ENCODE data around the gene PPM1D. TPM values are rescaled to one million over a fixed set of nuclear protein-coding genes. Genes with fewer than 3 reads are reported as not detected.

The PPM1D gene
- total RNA-seq, 1 donor from 2014 or later = 28.7 TPM

DNA sequence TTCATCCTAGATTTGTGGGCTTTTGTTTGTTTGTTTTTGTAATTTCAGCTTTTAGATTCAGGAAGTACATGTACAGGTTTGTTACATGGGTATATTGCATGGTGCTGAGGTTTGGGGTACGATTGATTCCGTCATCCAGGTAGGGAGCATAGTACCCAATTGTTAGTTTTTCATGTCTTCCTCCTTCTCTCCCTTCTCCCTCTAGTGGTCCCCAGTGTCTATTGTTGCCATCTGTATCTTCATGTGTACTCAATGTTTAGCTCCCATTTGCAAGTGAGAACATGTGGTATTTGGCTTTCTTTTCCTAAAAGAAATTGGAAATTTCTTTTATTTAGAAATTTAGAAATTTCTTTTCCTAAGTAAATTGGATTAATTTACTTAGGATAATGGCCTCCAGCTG lies 40.5 kb downstream of the PPM1D start:
- FAIRE-seq = no peak
- Histone ChIP-seq H3K4me2 (ENCODE audit: low read length) (no peak overlapping the region), H3K36me3 (ENCODE audit: insufficient read depth, low read length) (peaks cover 7% of the 10 kb centered on the region), H3K27ac (ENCODE audit: low read depth, low read length) (no peak overlapping the region), H3K9me3 (ENCODE audit: insufficient read depth, low read depth, low read length) (no peaks in the 10 kb centered on the region), H2AFZ (ENCODE audit: low read depth, low read length) (no peak overlapping the region), H3K27me3 (ENCODE audit: insufficient read depth, low read length) (no peaks in the 10 kb centered on the region), H3K4me1 (ENCODE audit: insufficient read depth, low read length) (peaks cover 7% of the 10 kb centered on the region), H3K4me3 (ENCODE audit: insufficient read depth, low read depth, low read length) (no peak overlapping the region), H3K9ac (ENCODE audit: low read length) (no peak overlapping the region), H3K79me2 (ENCODE audit: insufficient read depth, low read length) (peaks cover 30% of the 10 kb centered on the region), H4K20me1 (ENCODE audit: insufficient read depth, low read length) (peaks cover 58% of the 10 kb centered on the region)
- peaks cover 6% of the 10 kb centered on the region for H3K4me1 Mint-ChIP-seq (ENCODE audit: low read depth, unreplicated experiment)
- H3K27ac Mint-ChIP-seq (ENCODE audit: unreplicated experiment) = no peak overlapping the region
- no peaks in the 10 kb centered on the region for H3K27me3 Mint-ChIP-seq (ENCODE audit: low read depth, unreplicated experiment)
- H3K36me3 Mint-ChIP-seq (ENCODE audit: low read depth, unreplicated experiment) = peaks cover 4% of the 10 kb centered on the region
- DNase-seq (ENCODE audit: low read depth) = no peak
- no peak for TF ChIP-seq EZH2 (IDR thresholded peaks at IDR 0.05; ENCODE audit: insufficient read depth, low read length)
- TF ChIP-seq, protein P1, sequence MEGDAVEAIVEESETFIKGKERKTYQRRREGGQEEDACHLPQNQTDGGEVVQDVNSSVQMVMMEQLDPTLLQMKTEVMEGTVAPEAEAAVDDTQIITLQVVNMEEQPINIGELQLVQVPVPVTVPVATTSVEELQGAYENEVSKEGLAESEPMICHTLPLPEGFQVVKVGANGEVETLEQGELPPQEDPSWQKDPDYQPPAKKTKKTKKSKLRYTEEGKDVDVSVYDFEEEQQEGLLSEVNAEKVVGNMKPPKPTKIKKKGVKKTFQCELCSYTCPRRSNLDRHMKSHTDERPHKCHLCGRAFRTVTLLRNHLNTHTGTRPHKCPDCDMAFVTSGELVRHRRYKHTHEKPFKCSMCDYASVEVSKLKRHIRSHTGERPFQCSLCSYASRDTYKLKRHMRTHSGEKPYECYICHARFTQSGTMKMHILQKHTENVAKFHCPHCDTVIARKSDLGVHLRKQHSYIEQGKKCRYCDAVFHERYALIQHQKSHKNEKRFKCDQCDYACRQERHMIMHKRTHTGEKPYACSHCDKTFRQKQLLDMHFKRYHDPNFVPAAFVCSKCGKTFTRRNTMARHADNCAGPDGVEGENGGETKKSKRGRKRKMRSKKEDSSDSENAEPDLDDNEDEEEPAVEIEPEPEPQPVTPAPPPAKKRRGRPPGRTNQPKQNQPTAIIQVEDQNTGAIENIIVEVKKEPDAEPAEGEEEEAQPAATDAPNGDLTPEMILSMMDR (IDR thresholded peaks at IDR 0.05; ENCODE audit: insufficient read depth, low read depth, low read length) = peak; percentile 58
- no peaks in the 10 kb centered on the region for H3K9me3 Mint-ChIP-seq (ENCODE audit: unreplicated experiment)
- no peak overlapping the region for H3K4me3 Mint-ChIP-seq (ENCODE audit: unreplicated experiment)

GRCh38 chr17:60641126-60641525 lies 41.1 kb downstream of the PPM1D start:
- no peak for FAIRE-seq
- Histone ChIP-seq H3K79me2 (ENCODE audit: insufficient read depth, low read length) (peaks cover 36% of the 10 kb centered on the region), H3K4me1 (ENCODE audit: insufficient read depth, low read length) (peaks cover 7% of the 10 kb centered on the region), H3K9me3 (ENCODE audit: insufficient read depth, low read depth, low read length) (no peaks in the 10 kb centered on the region), H3K4me3 (ENCODE audit: insufficient read depth, low read depth, low read length) (no peak overlapping the region), H3K27me3 (ENCODE audit: insufficient read depth, low read length) (no peaks in the 10 kb centered on the region), H4K20me1 (ENCODE audit: insufficient read depth, low read length) (peaks cover 57% of the 10 kb centered on the region), H3K4me2 (ENCODE audit: low read length) (peak overlapping the region; percentile 21), H3K36me3 (ENCODE audit: insufficient read depth, low read length) (peaks cover 4% of the 10 kb centered on the region), H2AFZ (ENCODE audit: low read depth, low read length) (no peak overlapping the region), H3K27ac (ENCODE audit: low read depth, low read length) (peak overlapping the region; percentile 7), H3K9ac (ENCODE audit: low read length) (no peak overlapping the region)
- Mint-ChIP-seq H3K4me3 (ENCODE audit: unreplicated experiment) (no peak overlapping the region), H3K9me3 (ENCODE audit: unreplicated experiment) (no peaks in the 10 kb centered on the region), H3K4me1 (ENCODE audit: low read depth, unreplicated experiment) (peaks cover 6% of the 10 kb centered on the region), H3K27me3 (ENCODE audit: low read depth, unreplicated experiment) (no peaks in the 10 kb centered on the region), H3K36me3 (ENCODE audit: low read depth, unreplicated experiment) (no peaks in the 10 kb centered on the region), H3K27ac (ENCODE audit: unreplicated experiment) (no peak overlapping the region)
- TF ChIP-seq, protein P1 (IDR thresholded peaks at IDR 0.05; ENCODE audit: insufficient read depth, low read depth, low read length) = no peak
- peak; percentile 48 for DNase-seq (ENCODE audit: low read depth)

GRCh38 chr17:60641810-60642220 lies 41.8 kb downstream of the PPM1D start:
- H3K4me1 ChIP-seq (ENCODE audit: insufficient read depth, low read length) = peaks cover 7% of the 10 kb centered on the region

More at GRCh38 chr17:60641810-60642220, 41.8 kb downstream of the PPM1D start:
- Mint-ChIP-seq H3K36me3 (ENCODE audit: low read depth, unreplicated experiment) (no peaks in the 10 kb centered on the region), H3K27me3 (ENCODE audit: low read depth, unreplicated experiment) (no peaks in the 10 kb centered on the region), H3K4me1 (ENCODE audit: low read depth, unreplicated experiment) (peaks cover 6% of the 10 kb centered on the region), H3K9me3 (ENCODE audit: unreplicated experiment) (no peaks in the 10 kb centered on the region), H3K4me3 (ENCODE audit: unreplicated experiment) (no peak overlapping the region), H3K27ac (ENCODE audit: unreplicated experiment) (no peak overlapping the region)
- no peak for FAIRE-seq
- Histone ChIP-seq H4K20me1 (ENCODE audit: insufficient read depth, low read length) (peaks cover 59% of the 10 kb centered on the region), H3K79me2 (ENCODE audit: insufficient read depth, low read length) (peaks cover 37% of the 10 kb centered on the region), H3K4me2 (ENCODE audit: low read length) (peak overlapping the region; percentile 21), H3K36me3 (ENCODE audit: insufficient read depth, low read length) (peaks cover 4% of the 10 kb centered on the region), H3K9ac (ENCODE audit: low read length) (no peak overlapping the region), H3K27ac (ENCODE audit: low read depth, low read length) (peak overlapping the region; percentile 7), H3K4me3 (ENCODE audit: insufficient read depth, low read depth, low read length) (no peak overlapping the region), H3K27me3 (ENCODE audit: insufficient read depth, low read length) (no peaks in the 10 kb centered on the region), H2AFZ (ENCODE audit: low read depth, low read length) (no peak overlapping the region), H3K9me3 (ENCODE audit: insufficient read depth, low read depth, low read length) (no peaks in the 10 kb centered on the region)
- peak; percentile 67 for DNase-seq (ENCODE audit: low read depth)
- TF ChIP-seq, protein P1 (IDR thresholded peaks at IDR 0.05; ENCODE audit: insufficient read depth, low read depth, low read length) = peak; percentile 44
- TF ChIP-seq EZH2 (IDR thresholded peaks at IDR 0.05; ENCODE audit: insufficient read depth, low read length) = no peak
